Heart left ventricle (tissue), 16 donors: ENCODE data around the gene PLCH1. TPM values are rescaled to one million over a fixed set of nuclear protein-coding genes. Genes with fewer than 3 reads are reported as not detected.
"Not testable (repeated sequence)": the region's sequence is repeated elsewhere in the genome, so short reads cannot be mapped to it uniquely, and the experiment has no call there.

ENCODE experiments used
- ATAC-seq, 4 donors: fragments of 200-7000 bp; cut with Tn5 transposase; one replicate each; pipeline ENCODE4 v1.9.1; 2020 to 2022; ENCODE audit warnings: moderate library complexity in 4 of 4, mild to moderate bottlenecking in 3 of 4, moderate number of reproducible peaks in 1 of 4
- DNase-seq, 5 donors: peaks; one replicate each; pipeline ENCODE4 v3.0.0-alpha.2; 2020
- H3K27ac ChIP-seq, 12 donors: fragments of 200-600 bp; sonication (generic) in 4 of 12; one replicate each; pipeline versions ENCODE4 v1.5.0 to v1.8.0; 2016 to 2022; ENCODE audit warnings: mild to moderate bottlenecking in 2 of 12
- H3K27me3 ChIP-seq, 9 donors: fragments of 200-600 bp; sonication (generic) in 2 of 9; one replicate each; pipeline versions ENCODE4 v1.5.1 to v1.8.0; 2016 to 2022; ENCODE audit warnings: mild to moderate bottlenecking in 3 of 9
- H3K36me3 ChIP-seq, 9 donors: fragments of 200-600 bp; sonication (generic) in 2 of 9; one replicate each; pipeline versions ENCODE4 v1.5.0 to v1.8.0; 2018 to 2022; ENCODE audit warnings: mild to moderate bottlenecking in 2 of 9
- H3K4me1 ChIP-seq, 12 donors: fragments of 200-600 bp; sonication (generic) in 4 of 12; one replicate each; pipeline versions ENCODE4 v1.5.0 to v1.8.0; 2016 to 2022; ENCODE audit warnings: mild to moderate bottlenecking in 3 of 12
- H3K4me3 ChIP-seq, 12 donors: fragments of 200-600 bp; sonication (generic) in 4 of 12; one replicate each; pipeline versions ENCODE4 v1.5.0 to v1.8.0; 2017 to 2022; ENCODE audit warnings: mild to moderate bottlenecking in 9 of 12, moderate library complexity in 4 of 12
- H3K9me3 ChIP-seq, 12 donors: fragments of 200-600 bp; sonication (generic) in 4 of 12; one replicate each; pipeline versions ENCODE4 v1.5.0 to v1.8.0; 2016 to 2022; ENCODE audit warnings: mild to moderate bottlenecking in 1 of 12
- CTCF ChIP-seq, 12 donors: fragments of 200-600 bp; sonication (generic) in 4 of 12; IDR thresholded peaks; one replicate each; pipeline versions ENCODE4 v1.5.0 to v1.8.0; 2018 to 2022; ENCODE audit warnings: antibody characterized with exemption in 12 of 12, mild to moderate bottlenecking in 5 of 12
- POLR2A ChIP-seq, 2 donors: fragments of 450-650 bp; IDR thresholded peaks; one replicate each; pipeline ENCODE4 v1.6.1; 2017; ENCODE audit warnings: antibody characterized with exemption in 2 of 2, mild to moderate bottlenecking in 2 of 2, moderate library complexity in 2 of 2
- WGBS, 4 donors: extraction: QIAGEN DNeasy Blood & Tissue Kit in 2 of 4; methylation state at CpG; one replicate each; pipeline versions ENCODE4 v1.1.5 to v1.1.7; 2013 to 2018; 5-methylcytosine and 5-hydroxymethylcytosine counted together
- intact Hi-C, 10 donors: fragments of 100-400 bp; cut with DNase I; formaldehyde crosslinking; loops; one replicate each; pipeline versions ENCODE4 v1.11.1 to v1.14.2; 2022
- polyA plus RNA-seq, 2 donors: library from polyadenylated mRNA; stranded (reverse); fragments of 200-250 nt; gene quantifications; one replicate each; pipeline ENCODE4 v1.2.3, GENCODE V29; 2013
- total RNA-seq, 9 donors: library from RNA; depleted of rRNA in 2 of 9; stranded (reverse); fragments of >200 nt in 2 of 9; fragmentation: NEBNext Ultra II Directional in 3 of 9; extraction: Animal tissue kit (Norgen Biotek cat#: 25700) in 3 of 9; gene quantifications; one replicate each; pipeline versions ENCODE4 v1.1.0 to v1.2.4, GENCODE V29; 2016 to 2023
- donor health status: ischemic (EF 13 %, LVEDD 7.1; RV severe dilation, severe dysfunction).
- donor health status: healthy with polysubstance abuse.
- donor health status: DM: no; HTN: yes; CAD: no.
- donor health status: DM: no; HTN: no; CAD: no.
- donor health status: ischemic (EF 25% LVEDD 6.9; RV normal size, moderate dysfunction).
- donor health status: ischemic (EF 25% LVEDD 5.7; RV mildly dilated, moderate dysfunction).
- donor health status: healthy.
- donor health status: DM: yes; HTN: yes; CAD: no.
- donor health status: ischemic (EF 35%, LVEDD 5.7; RV mildly dilated, moderate dysfunction).
- donor health status: nonischemic (EF 11% LVEDD 7.7; RV severe dilation, severe dysfunction).
- donor health status: DM: yes; HTN: yes; CAD: no.
- donor health status: PGD.
- donor health status: ischemic (EF 29% LVEDD 5.4; RV normal size, mild dysfunction).
- donor health status: nonischemic (EF 23%, LVEDD 6.1; RV moderate dilation, normal function).

The PLCH1 gene
- total and polyA plus RNA-seq, 11 donors = 0.07 to 2.7 (median 0.23) TPM

GRCh38 chr3:155629556-155629955 lies 115.3 kb downstream of the PLCH1 start:
- WGBS, 4 donors = 45 to 53% (median 50%) methylated on average over 5 of the region's 5 CpGs
- Histone ChIP-seq H3K4me3 (no peak overlapping the region), H3K27me3 (no peaks in the 10 kb centered on the region), H3K4me1 (no peaks in the 10 kb centered on the region), H3K27ac (no peak overlapping the region), H3K9me3 (peaks cover 0 to 9% (median 0%) of the 10 kb centered on the region in 12 donors), H3K36me3 (no peaks in the 10 kb centered on the region)
- intact Hi-C loops = no loop called here
- DNase-seq (no peak), ATAC-seq (no peak)
- TF ChIP-seq POLR2A (IDR thresholded peaks at IDR 0.05) (no peak), CTCF (IDR thresholded peaks at IDR 0.05) (no peak)

- intact Hi-C loops = no loop called here
- Histone ChIP-seq H3K27me3 (no peaks in the 10 kb centered on the region), H3K27ac (no peak overlapping the region), H3K36me3 (no peaks in the 10 kb centered on the region), H3K9me3 (peaks cover 0 to 9% (median 0%) of the 10 kb centered on the region in 12 donors), H3K4me1 (no peaks in the 10 kb centered on the region), H3K4me3 (no peak overlapping the region)
- 62 to 70% (median 67%) methylated on average over 4 of the region's 4 CpGs for WGBS, 4 donors
- no peak for DNase-seq
- TF ChIP-seq POLR2A (IDR thresholded peaks at IDR 0.05) (no peak), CTCF (IDR thresholded peaks at IDR 0.05) (no peak)
- ATAC-seq = no peak
Measured at GRCh38 chr3:155629056-155629455, 115.8 kb downstream of the PLCH1 start.

- H3K4me1 ChIP-seq, H3K27ac ChIP-seq, DNase-seq, ATAC-seq, H3K36me3 ChIP-seq, H3K27me3 ChIP-seq, intact Hi-C loops, H3K4me3 ChIP-seq: not testable (repeated sequence)
- WGBS, 4 donors = 69 to 73% (median 72%) methylated on average over 3 of the region's 3 CpGs
- H3K9me3 ChIP-seq = peaks cover 0 to 12% (median 0%) of the 10 kb centered on the region in 12 donors
Measured at GRCh38 chr3:155622647-155623046, 122.2 kb downstream of the PLCH1 start.

- H3K36me3 ChIP-seq, DNase-seq, intact Hi-C loops, ATAC-seq, H3K4me1 ChIP-seq, H3K4me3 ChIP-seq, H3K27ac ChIP-seq, H3K27me3 ChIP-seq: not testable (repeated sequence)
- peaks cover 0 to 11% (median 0%) of the 10 kb centered on the region in 12 donors for H3K9me3 ChIP-seq
- WGBS, 4 donors = 47 to 60% (median 53%) methylated on average over 3 to 5 of the region's 5 CpGs
Measured at GRCh38 chr3:155620552-155620951, 124.3 kb downstream of the PLCH1 start.

GRCh38 chr3:155619118-155619915 lies 125.6 kb downstream of the PLCH1 start:
- intact Hi-C loops = no loop called here
- TF ChIP-seq CTCF (IDR thresholded peaks at IDR 0.05) (no peak), POLR2A (IDR thresholded peaks at IDR 0.05) (no peak)
- Histone ChIP-seq H3K9me3 (peaks cover 0 to 23% (median 0%) of the 10 kb centered on the region in 12 donors), H3K4me1 (no peaks in the 10 kb centered on the region), H3K4me3 (no peak overlapping the region), H3K27ac (no peak overlapping the region), H3K36me3 (no peaks in the 10 kb centered on the region), H3K27me3 (no peaks in the 10 kb centered on the region)
- no peak for ATAC-seq
- DNase-seq = no peak
